Upper lobe of left lung (tissue), 6 donors: ENCODE data around the gene COMMD7. TPM values are rescaled to one million over a fixed set of nuclear protein-coding genes. Genes with fewer than 3 reads are reported as not detected.
A peak's percentile ranks its signal among the peaks of the same experiment; 100 is the strongest.

Experiments used
- ATAC-seq, 2 donors: fragments of 200-7000 bp; cut with Tn5 transposase; one replicate each; pipeline ENCODE4 v1.9.1; 2022; ENCODE audit warnings: mild to moderate bottlenecking in 2 of 2, moderate library complexity in 2 of 2; ENCODE audit not compliant: low FRiP score in 2 of 2
- DNase-seq, 2 donors: peaks; one replicate each; pipeline ENCODE4 v3.0.0-alpha.2; 2019 to 2020
- H3K27ac ChIP-seq, 4 donors: fragments of 200-600 bp; sonication (generic); one replicate each; pipeline ENCODE4 v1.5.1; 2016 to 2019
- H3K27me3 ChIP-seq, 4 donors: fragments of 200-600 bp; sonication (generic); one replicate each; pipeline ENCODE4 v1.5.1; 2017 to 2019
- H3K36me3 ChIP-seq, 4 donors: fragments of 200-600 bp; sonication (generic); one replicate each; pipeline ENCODE4 v1.5.1; 2016 to 2019
- H3K4me1 ChIP-seq, 4 donors: fragments of 200-600 bp; sonication (generic); one replicate each; pipeline ENCODE4 v1.5.1; 2018 to 2019
- H3K4me3 ChIP-seq, 4 donors: fragments of 200-600 bp; sonication (generic); one replicate each; pipeline ENCODE4 v1.5.1; 2017 to 2019; ENCODE audit warnings: mild to moderate bottlenecking in 2 of 4, moderate library complexity in 1 of 4
- H3K9me3 ChIP-seq, 4 donors: fragments of 200-600 bp; sonication (generic); one replicate each; pipeline ENCODE4 v1.5.1; 2018 to 2019
- CTCF ChIP-seq, 6 experiments: fragments of 450-650 bp in 4 of 6; fragments of 200-600 bp in 2 of 6; sonication (generic) in 2 of 6; IDR thresholded peaks; one replicate each; pipeline ENCODE4 v1.5.1; 2016 to 2019; ENCODE audit warnings: antibody characterized with exemption in 6 of 6
- POLR2AphosphoS5 ChIP-seq, 2 donors: sonication (generic); formaldehyde crosslinking; IDR thresholded peaks; one replicate each; pipeline ENCODE4 v1.5.1; 2017; ENCODE audit warnings: antibody characterized with exemption in 2 of 2
- WGBS, 2 donors: methylation state at CpG; one replicate each; pipeline ENCODE4 v1.1.5; 2017 to 2018; 5-methylcytosine and 5-hydroxymethylcytosine counted together
- total RNA-seq, 6 donors: library from RNA; depleted of rRNA in 4 of 6; stranded (reverse); fragments of >200 nt in 4 of 6; gene quantifications; one replicate each; pipeline versions ENCODE4 v1.1.0 to v1.2.1, GENCODE V29; 2016 to 2021
- donor health status: DM: no; HTN: no; CAD: no; lungs with moderate emphysema.
- donor health status: DM: no; HTN: yes; CAD: no; lungs with severe emphysema.

COMMD7 gene
- total RNA-seq, 6 donors from 2014 or later = 22.4 to 37.4 (median 27.3) TPM

GRCh38 chr20:32652739-32653526 lies 90.3 kb downstream of the COMMD7 start:
- Histone ChIP-seq H3K27ac (no peak overlapping the region), H3K27me3 (no peaks in the 10 kb centered on the region), H3K4me1 (peaks cover 4 to 8% (median 6%) of the 10 kb centered on the region in 4 donors), H3K4me3 (no peak overlapping the region), H3K9me3 (no peaks in the 10 kb centered on the region), H3K36me3 (no peaks in the 10 kb centered on the region)
- no peak for TF ChIP-seq POLR2AphosphoS5 (IDR thresholded peaks at IDR 0.05)
- peak; percentile 92 to 97 (median 96) for TF ChIP-seq CTCF (IDR thresholded peaks at IDR 0.05)
- ATAC-seq = peak; percentile 92 to 95
- peak; percentile 87 to 88 for DNase-seq
- 0 to 19% methylated on average over 3 to 6 of the region's 8 CpGs for WGBS, 2 donors

Other genes with a start within 250 kb of the COMMD7 start
- gene NOL4L, start 158.1 kb downstream of the COMMD7 start, total RNA-seq = 10 to 100 TPM; 13.4 to 40.2 (median 19.0) TPM
- under 1 TPM in 2 of 6 donors, not detected in 4; 0.20 to 0.22 TPM for gene C20orf203, start 69.5 kb downstream of the COMMD7 start, total RNA-seq
- gene DNMT3B, start 18.9 kb upstream of the COMMD7 start, total RNA-seq = 1 to 10 TPM in 4 of 6 donors, under 1 TPM in 1, not detected in 1; 0.76 to 2.1 (median 1.7) TPM
- gene MAPRE1, start 76.5 kb upstream of the COMMD7 start, total RNA-seq = 10 to 100 TPM; 36.2 to 94.2 (median 77.9) TPM
- 1 to 10 TPM in 3 of 6 donors, under 1 TPM in 3; 0.10 to 3.3 (median 0.67) TPM for gene EFCAB8, start 115.5 kb upstream of the COMMD7 start, total RNA-seq